ENCODE results near the gene PKD2L2. TPM values are rescaled to one million over a fixed set of nuclear protein-coding genes. Genes with fewer than 3 reads are reported as not detected.

Gene PKD2L2
- total and polyA plus RNA-seq, 2 of the 4 experiments (the other 2 are of a cell fraction): not detected

GRCh38 chr5:137871571-137871970 lies 17.7 kb upstream of the PKD2L2 start:
- Histone ChIP-seq H3K23ac (ENCODE audit: low read depth, low read length) (no peak overlapping the region), H4K91ac (ENCODE audit: insufficient read depth, low read depth, low read length) (no peak overlapping the region), H3K14ac (replicated peaks; ENCODE audit: low read depth, low read length) (no peak overlapping the region), H3K9ac (ENCODE audit: low read depth, low read length) (no peak overlapping the region), H4K20me1 (ENCODE audit: insufficient read depth, low read length) (no peaks in the 10 kb centered on the region), H2AK5ac (ENCODE audit: low read depth, low read length) (no peak overlapping the region), H3K4me3 (ENCODE audit: insufficient read depth, low read depth, low read length) (no peak overlapping the region), H3K79me1 (ENCODE audit: low read depth in 1 of 2, low read length in 2 of 2) (no peaks in the 10 kb centered on the region), H3K4ac (ENCODE audit: low read depth, low read length) (no peak overlapping the region), H3K4me1 (ENCODE audit: control insufficient read depth, insufficient read depth, low read length) (no peaks in the 10 kb centered on the region), H2BK20ac (ENCODE audit: low read depth, low read length) (no peak overlapping the region), H2AK9ac (replicated peaks; ENCODE audit: low read depth, low read length, poor library complexity) (no peak overlapping the region), H4K5ac (ENCODE audit: low read depth, low read length) (no peak overlapping the region), H3K9me3 (ENCODE audit: control insufficient read depth, insufficient read depth, low read length) (no peaks in the 10 kb centered on the region), H3K56ac (ENCODE audit: extremely low read depth, insufficient read depth, low read length) (no peak overlapping the region), H2BK120ac (ENCODE audit: low read depth, low read length) (no peak overlapping the region), H2BK5ac (ENCODE audit: low read depth, low read length, poor library complexity, severe bottlenecking) (no peak overlapping the region), H3K27ac (ENCODE audit: insufficient read depth, low read length) (no peak overlapping the region), H3K27me3 (ENCODE audit: control insufficient read depth, insufficient read depth, low read length) (peaks cover 2% of the 10 kb centered on the region; the same call in 1 of the 2 replicates), H3K18ac (ENCODE audit: low read depth, low read length) (no peak overlapping the region), H4K8ac (ENCODE audit: low read depth in 2 of 2, low read length in 2 of 2) (no peak overlapping the region), H3K9me1 (ENCODE audit: insufficient read depth, low read length) (no peaks in the 10 kb centered on the region), H3K36me3 (ENCODE audit: control insufficient read depth, insufficient read depth, low read length) (no peaks in the 10 kb centered on the region), H2BK15ac (ENCODE audit: low read depth, low read length) (no peak overlapping the region), H3K4me2 (ENCODE audit: low read depth, low read length) (no peak overlapping the region), H2AFZ (replicated peaks; ENCODE audit: low read length, poor library complexity) (no peak overlapping the region)
- no TSS peak for BruUV-seq (replicated peaks)
- POLR2A ChIA-PET (ENCODE audit: unreplicated experiment): no interaction called here
- TF ChIP-seq USF2 (IDR thresholded peaks at IDR 0.05; ENCODE audit: low read depth, low read length): no peak
- TF ChIP-seq BHLHE40 (IDR thresholded peaks at IDR 0.05; ENCODE audit: low read depth, low read length): no peak
- TF ChIP-seq RCOR1 (IDR thresholded peaks at IDR 0.05; ENCODE audit: insufficient replicate concordance, low read length): no peak
- no peak for TF ChIP-seq CEBPB (IDR thresholded peaks at IDR 0.05; ENCODE audit: low read depth, low read length)
- TF ChIP-seq CHD1 (IDR thresholded peaks at IDR 0.05; ENCODE audit: low read depth, low read length): no peak
- no peak for TF ChIP-seq CTCF (conservative IDR thresholded peaks at IDR 0.05; ENCODE audit: low read depth, low read length)
- no peak for TF ChIP-seq MXI1 (IDR thresholded peaks at IDR 0.05; ENCODE audit: borderline replicate concordance, low read depth, low read length)
- TF ChIP-seq POLR2A (IDR thresholded peaks at IDR 0.05; ENCODE audit: low read depth, low read length): no peak
- no peak for TF ChIP-seq SMC3 (IDR thresholded peaks at IDR 0.05; ENCODE audit: low read depth, low read length)
- no peak for TF ChIP-seq RFX5 (IDR thresholded peaks at IDR 0.05; ENCODE audit: low read depth, low read length)
- no peak for TF ChIP-seq FOS (IDR thresholded peaks at IDR 0.05; ENCODE audit: low read depth, low read length)
- TF ChIP-seq MAZ (IDR thresholded peaks at IDR 0.05; ENCODE audit: borderline replicate concordance, low read depth, low read length): no peak
- no peak for TF ChIP-seq MAFK (IDR thresholded peaks at IDR 0.05; ENCODE audit: low read depth, low read length)
- no peak for TF ChIP-seq NFE2L2 (IDR thresholded peaks at IDR 0.05; ENCODE audit: low read depth, low read length)
- intact Hi-C loops (cut with micrococcal nuclease): no loop called here
- DNase-seq: no peak
- in situ Hi-C loops (cut with MboI; ENCODE audit: low sequenced_read_pairs): no loop called here
- dilution Hi-C loops (cut with HindIII; ENCODE audit: low sequenced_read_pairs, unreplicated experiment): no loop called here
- CTCF ChIA-PET: no interaction called here
- ATAC-seq (ENCODE audit: low read depth): no peak
- no CpG with 5 or more reads among the region's 3 CpGs for WGBS, 2 experiments (ENCODE audit: extremely low coverage in 2 of 2, insufficient read length in 1 of 2)

All from IMR-90 (cell line).